H1 (cell line): Measurements from ENCODE around the gene WDCP. TPM values are rescaled to one million over a fixed set of nuclear protein-coding genes. Genes with fewer than 3 reads are reported as not detected.

ENCODE experiments used
- CTCF ChIA-PET: fragments of 300-600 bp; sonication (Branson Sonifier 250); formaldehyde crosslinking; loops from one replicate; lab custom pipeline; 2021; ENCODE audit not compliant: partially characterized antibody; lab: Charles Lee
- POLR2A ChIA-PET: fragments of 300-600 bp; sonication (Branson Sonifier 250); formaldehyde crosslinking; loops from one replicate; lab custom pipeline; 2021; ENCODE audit warnings: inconsistent platforms; ENCODE audit not compliant: partially characterized antibody; lab: Charles Lee
- DNase-seq, 2 experiments: peaks; one replicate each; pipeline versions ENCODE4 v3.0.0 to v3.0.0-alpha.2; 2010 to 2022; ENCODE audit warnings: low spot score in 2 of 2, low read depth in 1 of 2, mixed read lengths in 1 of 2
- FAIRE-seq: peaks from 2 replicates; lab custom pipeline; 2011; peaks lifted over from hg19 to GRCh38; lab: Jason Lieb, UNC
- H2AFZ ChIP-seq: 2 replicates; pipeline ENCODE4 v1.8.1; 2012; ENCODE audit warnings: low read length, inconsistent platforms
- H2AK5ac ChIP-seq: 2 replicates; pipeline ENCODE4 v1.6.1; 2013; ENCODE audit warnings: low read depth, low read length
- H2BK120ac ChIP-seq: replicated peaks from 2 replicates; pipeline ENCODE3; 2013; ENCODE audit warnings: low read depth, low read length, inconsistent platforms
- H2BK12ac ChIP-seq: 2 replicates; pipeline ENCODE4 v1.6.1; 2013; ENCODE audit warnings: low read depth, low read length
- H2BK15ac ChIP-seq: 2 replicates; pipeline ENCODE4 v1.6.1; 2013; ENCODE audit warnings: low read length
- H2BK20ac ChIP-seq: 2 replicates; pipeline ENCODE4 v1.6.1; 2013; ENCODE audit warnings: low read length
- H2BK5ac ChIP-seq: 2 replicates; pipeline ENCODE4 v1.6.1; 2013; ENCODE audit warnings: low read depth, low read length
- H3K14ac ChIP-seq: 2 replicates; pipeline ENCODE4 v1.6.1; 2013; ENCODE audit warnings: inconsistent platforms; ENCODE audit not compliant: insufficient read length
- H3K18ac ChIP-seq: 2 replicates; pipeline ENCODE4 v1.6.1; 2013; ENCODE audit warnings: low read length; ENCODE audit errors: extremely low read depth
- H3K23ac ChIP-seq: 2 replicates; pipeline ENCODE4 v1.6.1; 2013; ENCODE audit warnings: inconsistent platforms; ENCODE audit not compliant: insufficient read length
- H3K23me2 ChIP-seq: 2 replicates; pipeline ENCODE4 v1.6.1; 2013; ENCODE audit warnings: low read depth, low read length
- H3K27ac ChIP-seq: 2 replicates; pipeline ENCODE4 v1.6.1; 2011; ENCODE audit warnings: low read depth, low read length, inconsistent platforms
- H3K27me3 ChIP-seq, 4 experiments: replicated peaks in 1 of 4; 1 replicate in 1 of 4; 2 replicates in 3 of 4; pipeline versions ENCODE4 v1.6.1 to v1.8.1; 2011 to 2013; ENCODE audit warnings: low read length in 3 of 4, mild to moderate bottlenecking in 3 of 4, inconsistent platforms in 2 of 4, mixed read lengths in 2 of 4, moderate library complexity in 1 of 4; ENCODE audit not compliant: control insufficient read depth in 3 of 4, insufficient read depth in 3 of 4; ENCODE audit errors: extremely low read depth in 1 of 4
- H3K36me3 ChIP-seq, 4 experiments: 2 replicates each; pipeline versions ENCODE4 v1.6.1 to v1.8.1; 2011 to 2013; ENCODE audit warnings: mild to moderate bottlenecking in 4 of 4, low read length in 3 of 4, moderate library complexity in 2 of 4, control low read depth in 1 of 4, inconsistent platforms in 1 of 4; ENCODE audit not compliant: insufficient read depth in 4 of 4, control insufficient read depth in 2 of 4
- H3K4ac ChIP-seq: replicated peaks from 2 replicates; pipeline ENCODE3; 2013; ENCODE audit warnings: low read length, low read depth, mixed read lengths, inconsistent platforms; ENCODE audit not compliant: insufficient read length
- H3K4me1 ChIP-seq, 4 experiments: replicated peaks in 1 of 4; 1 replicate in 1 of 4; 2 replicates in 3 of 4; pipeline versions ENCODE4 v1.6.1 to v1.8.1; 2011 to 2013; ENCODE audit warnings: low read length in 3 of 4, inconsistent platforms in 2 of 4, mixed read lengths in 1 of 4; ENCODE audit not compliant: insufficient read depth in 4 of 4, control insufficient read depth in 3 of 4
- H3K4me2 ChIP-seq, 2 experiments: 2 replicates each; pipeline versions ENCODE4 v1.6.1 to v1.8.1; 2011 to 2013; ENCODE audit warnings: low read depth in 2 of 2, low read length in 2 of 2, control low read depth in 1 of 2, inconsistent platforms in 1 of 2, mild to moderate bottlenecking in 1 of 2; ENCODE audit not compliant: insufficient read depth in 1 of 2
- H3K4me3 ChIP-seq, 4 experiments: fragments of 200-600, 300-600 bp in 1 of 4; sonication (generic), shearing (Covaris generic), sonication (Bioruptor Twin) in 1 of 4; 2 replicates each; pipeline versions ENCODE4 v1.5.1 to v1.8.1; 2011 to 2016; ENCODE audit warnings: low read length in 4 of 4, low read depth in 3 of 4, control low read depth in 2 of 4, inconsistent platforms in 2 of 4, mild to moderate bottlenecking in 2 of 4, mixed read lengths in 1 of 4, moderate library complexity in 1 of 4; ENCODE audit not compliant: insufficient read depth in 2 of 4; ENCODE audit errors: extremely low read depth in 1 of 4
- H3K56ac ChIP-seq: replicated peaks from 2 replicates; pipeline ENCODE3; 2013; ENCODE audit warnings: low read depth, mild to moderate bottlenecking, mixed read lengths, low read length, inconsistent platforms; ENCODE audit not compliant: insufficient read length
- H3K79me1 ChIP-seq: 2 replicates; pipeline ENCODE4 v1.6.1; 2013; ENCODE audit warnings: low read depth, low read length, control low read depth
- H3K79me2 ChIP-seq, 2 experiments: 2 replicates each; pipeline versions ENCODE4 v1.6.1 to v1.8.1; 2012 to 2013; ENCODE audit warnings: low read length in 2 of 2, mild to moderate bottlenecking in 2 of 2, inconsistent platforms in 1 of 2; ENCODE audit not compliant: insufficient read depth in 2 of 2, control insufficient read depth in 1 of 2
- H3K9ac ChIP-seq, 4 experiments: replicated peaks in 1 of 4; 1 replicate in 1 of 4; 2 replicates in 3 of 4; pipeline versions ENCODE4 v1.6.1 to v1.8.1; 2011 to 2013; ENCODE audit warnings: low read depth in 3 of 4, low read length in 3 of 4, control low read depth in 2 of 4, mild to moderate bottlenecking in 2 of 4, moderate library complexity in 2 of 4, inconsistent platforms in 1 of 4; ENCODE audit errors: extremely low read depth in 1 of 4
- H3K9me3 ChIP-seq, 2 experiments: 2 replicates each; pipeline versions ENCODE4 v1.6.1 to v1.8.1; 2012 to 2013; ENCODE audit warnings: mild to moderate bottlenecking in 2 of 2, moderate library complexity in 2 of 2, control low read depth in 1 of 2, inconsistent platforms in 1 of 2, low read depth in 1 of 2, low read length in 1 of 2, mixed read lengths in 1 of 2; ENCODE audit not compliant: insufficient read depth in 2 of 2
- H4K20me1 ChIP-seq, 2 experiments: replicated peaks in 1 of 2; 2 replicates each; pipeline versions ENCODE3 to v1.8.1; 2011 to 2013; ENCODE audit warnings: inconsistent platforms in 2 of 2, low read length in 2 of 2, mild to moderate bottlenecking in 1 of 2; ENCODE audit not compliant: insufficient read depth in 2 of 2, control insufficient read depth in 1 of 2
- H4K5ac ChIP-seq: 2 replicates; pipeline ENCODE4 v1.6.1; 2013; ENCODE audit warnings: low read length, low read depth, mixed read lengths, inconsistent platforms; ENCODE audit not compliant: insufficient read length
- H4K8ac ChIP-seq: 2 replicates; pipeline ENCODE4 v1.8.0; 2013; ENCODE audit warnings: mild to moderate bottlenecking, moderate library complexity, low read length, inconsistent platforms; ENCODE audit not compliant: insufficient read depth; ENCODE audit errors: extremely low read depth
- H4K91ac ChIP-seq: replicated peaks from 2 replicates; pipeline ENCODE3; 2013; ENCODE audit warnings: low read length, mixed read lengths, inconsistent platforms; ENCODE audit not compliant: insufficient read length
- BACH1 ChIP-seq: IDR thresholded peaks from 2 replicates; pipeline ENCODE4 v1.6.1; 2012; ENCODE audit warnings: low read length, improper control_type of control experiment
- BRCA1 ChIP-seq: IDR thresholded peaks from 2 replicates; pipeline ENCODE4 v1.6.1; 2012; ENCODE audit warnings: low read depth, low read length, improper control_type of control experiment
- CREB1 ChIP-seq: IDR thresholded peaks from 2 replicates; pipeline ENCODE4 v1.6.1; 2012; ENCODE audit warnings: inconsistent platforms
- CTBP2 ChIP-seq: IDR thresholded peaks from 2 replicates; pipeline ENCODE4 v1.7.0; 2011; ENCODE audit warnings: borderline replicate concordance, mild to moderate bottlenecking, moderate library complexity, mixed read lengths, low read length; ENCODE audit not compliant: insufficient read depth, insufficient read length
- EP300 ChIP-seq, 2 experiments: IDR thresholded peaks; 1 replicate in 1 of 2; 2 replicates in 1 of 2; pipeline ENCODE4 v1.6.1; 2011 to 2012; ENCODE audit warnings: low read depth in 2 of 2, low read length in 2 of 2, mild to moderate bottlenecking in 2 of 2, borderline replicate concordance in 1 of 2, inconsistent platforms in 1 of 2, moderate library complexity in 1 of 2
- FOSL1 ChIP-seq: IDR thresholded peaks from 2 replicates; pipeline ENCODE4 v1.6.1; 2011; ENCODE audit warnings: mild to moderate bottlenecking, low read depth, low read length, moderate library complexity; ENCODE audit not compliant: insufficient read depth
- JUN ChIP-seq: IDR thresholded peaks from 2 replicates; pipeline ENCODE4 v1.6.1; 2011; ENCODE audit warnings: low read depth, mild to moderate bottlenecking, improper control_type of control experiment, low read length
- JUND ChIP-seq: IDR thresholded peaks from 2 replicates; pipeline ENCODE4 v1.6.1; 2011; ENCODE audit warnings: mild to moderate bottlenecking, improper control_type of control experiment, low read length
- NRF1 ChIP-seq: IDR thresholded peaks from 2 replicates; pipeline ENCODE4 v1.6.1; 2011; ENCODE audit warnings: mild to moderate bottlenecking, low read depth, low read length, improper control_type of control experiment
- POLR2AphosphoS5 ChIP-seq: IDR thresholded peaks from 2 replicates; pipeline ENCODE4 v1.6.1; 2011; ENCODE audit warnings: low read depth, low read length
- RBBP5 ChIP-seq: IDR thresholded peaks from 2 replicates; pipeline ENCODE4 v1.7.1; 2012; ENCODE audit warnings: low read depth, mild to moderate bottlenecking, inconsistent platforms, low read length, moderate library complexity, borderline replicate concordance
- SIN3A ChIP-seq, 2 experiments: IDR thresholded peaks in 1 of 2; conservative IDR thresholded peaks in 1 of 2; 2 replicates each; pipeline ENCODE4 v1.6.1; 2011 to 2012; ENCODE audit warnings: low read length in 2 of 2, improper control_type of control experiment in 1 of 2, low read depth in 1 of 2, mild to moderate bottlenecking in 1 of 2
- SIX5 ChIP-seq: IDR thresholded peaks from 2 replicates; pipeline ENCODE4 v1.6.1; 2011; ENCODE audit warnings: mild to moderate bottlenecking, low read depth, low read length
- TCF12 ChIP-seq: IDR thresholded peaks from 2 replicates; pipeline ENCODE4 v1.6.1; 2011; ENCODE audit warnings: low read depth, mild to moderate bottlenecking, low read length
- YY1 ChIP-seq: IDR thresholded peaks from 2 replicates; pipeline ENCODE4 v1.6.1; 2011; ENCODE audit warnings: low read depth, mild to moderate bottlenecking, low read length
- WGBS, 2 experiments: shearing (Covaris generic) in 1 of 2; methylation state at CpG; one replicate each; pipeline versions ENCODE4 v1.1.6 to v1.1.7; 2013 to 2015; ENCODE audit warnings: low lambda C conversion rate in 2 of 2, mixed read lengths in 2 of 2, inconsistent platforms in 1 of 2, low coverage in 1 of 2, missing lambda C conversion rate in 1 of 2; ENCODE audit not compliant: insufficient replicate concordance in 2 of 2, insufficient coverage in 1 of 2, insufficient read length in 1 of 2; ENCODE audit errors: extremely low coverage in 1 of 2, missing lambda C conversion rate in 1 of 2; 5-methylcytosine and 5-hydroxymethylcytosine counted together
- polyA plus RNA-seq, 7 experiments: library from polyadenylated mRNA; depleted of rRNA in 3 of 7; stranded (reverse) in 5 of 7; unstranded in 2 of 7; fragments of >200 nt in 5 of 7; fragments of 200-250 nt in 2 of 7; gene quantifications; 1 replicate in 5 of 7; 2 replicates in 1 of 7; 4 replicates in 1 of 7; pipeline versions ENCODE4 v1.2.1 to v1.2.3, GENCODE V29; 2011 to 2013; ENCODE audit warnings: missing spikeins in 2 of 7, mixed read lengths in 2 of 7
- total RNA-seq: library from RNA; stranded (reverse); fragmentation: NEBNext Ultra II Directional; extraction: Animal tissue kit (Norgen Biotek cat#: 25700); gene quantifications from 2 replicates; pipeline ENCODE4 v1.2.1, GENCODE V29; 2021

WDCP gene
- total and polyA plus RNA-seq, 2 of the 8 experiments (the other 6 are each of a cell fraction or from before 2014, with no cell fraction given), result 19.2 to 40.1 TPM

GRCh38 chr2:24086241-24086640 is 39.0 kb upstream of the WDCP start:
- no peaks in the 10 kb centered on the region for H3K27me3 ChIP-seq
- no peak overlapping the region for H3K56ac ChIP-seq
- no peak for FAIRE-seq
- CTCF ChIA-PET, result interaction anchor here (4.3 kb wide), 1 partner anchor 26 kb away, joined by 25 read pairs; no protein-coding TSS in a partner anchor
- H4K91ac ChIP-seq, result no peak overlapping the region
- POLR2A ChIA-PET, result no interaction called here
- peaks cover 10% of the 10 kb centered on the region for H3K23me2 ChIP-seq
- no peak for DNase-seq
- no peaks in the 10 kb centered on the region for H4K20me1 ChIP-seq
- no peaks in the 10 kb centered on the region for H3K79me2 ChIP-seq
- H3K4ac ChIP-seq, result no peak overlapping the region
- H3K9me3 ChIP-seq, result no peaks in the 10 kb centered on the region
- TF ChIP-seq YY1, result no peak
- no peak for TF ChIP-seq RBBP5
- TF ChIP-seq SIX5, result no peak
- TF ChIP-seq NRF1, result no peak
- no peak for TF ChIP-seq EP300 (IDR thresholded peaks at IDR 0.05; ENCODE audit: borderline replicate concordance in 1 of 2, low read depth in 2 of 2, low read length in 2 of 2)
- no peak for TF ChIP-seq TCF12
- TF ChIP-seq POLR2AphosphoS5, result no peak
- TF ChIP-seq CREB1, result no peak
- no peak for TF ChIP-seq SIN3A (conservative IDR thresholded peaks at IDR 0.05 in 1 of 2, IDR thresholded peaks at IDR 0.05 in 1 of 2; ENCODE audit: low read depth in 1 of 2, low read length in 2 of 2)
- no peak for TF ChIP-seq BRCA1
- TF ChIP-seq BACH1, result no peak
- no peak for TF ChIP-seq FOSL1
- no peak for TF ChIP-seq JUN
- TF ChIP-seq CTBP2, result no peak
- TF ChIP-seq JUND, result no peak
- H3K36me3 ChIP-seq, result peaks cover 5 to 11% (median 9%) of the 10 kb centered on the region in 4 experiments; a peak in 6 of 8 replicates
- no peak overlapping the region for H2AK5ac ChIP-seq
- no peak overlapping the region for H2BK5ac ChIP-seq
- no peak overlapping the region for H3K23ac ChIP-seq
- no peak overlapping the region for H4K8ac ChIP-seq
- H2BK120ac ChIP-seq, result no peak overlapping the region
- H3K4me2 ChIP-seq, result no peak overlapping the region
- H2AFZ ChIP-seq, result no peak overlapping the region
- H3K4me3 ChIP-seq, result no peak overlapping the region
- H3K27ac ChIP-seq, result no peak overlapping the region
- H3K4me1 ChIP-seq, result peaks cover 4 to 11% (median 9%) of the 10 kb centered on the region in 4 experiments
- WGBS, 2 experiments, result 89% methylated on average over 1 of the region's 1 CpG; no CpG with 5 or more reads in 1 of the 2 experiments
- no peak overlapping the region for H2BK20ac ChIP-seq
- H3K9ac ChIP-seq, result no peak overlapping the region
- H2BK12ac ChIP-seq, result no peak overlapping the region
- H4K5ac ChIP-seq, result no peak overlapping the region
- no peak overlapping the region for H3K18ac ChIP-seq
- no peaks in the 10 kb centered on the region for H3K79me1 ChIP-seq
- no peak overlapping the region for H3K14ac ChIP-seq
- H2BK15ac ChIP-seq, result no peak overlapping the region
